Skeletal muscle satellite cell (primary cell): Measurements from ENCODE around the gene REPIN1.

Source experiments
- H3K27me3 ChIP-seq: 2 replicates; pipeline ENCODE4 v1.7.0; 2013; ENCODE audit warnings: low read length; ENCODE audit not compliant: control insufficient read depth, insufficient read depth
- H3K36me3 ChIP-seq: 2 replicates; pipeline ENCODE4 v1.7.0; 2013; ENCODE audit warnings: mild to moderate bottlenecking, control low read depth, low read length; ENCODE audit not compliant: insufficient read depth
- H3K4me1 ChIP-seq: 2 replicates; pipeline ENCODE4 v1.7.0; 2013; ENCODE audit warnings: low read length; ENCODE audit not compliant: control insufficient read depth, insufficient read depth
- H3K4me2 ChIP-seq: 2 replicates; pipeline ENCODE4 v1.7.0; 2013; ENCODE audit warnings: mild to moderate bottlenecking, low read length
- H3K4me3 ChIP-seq: 2 replicates; pipeline ENCODE4 v1.7.0; 2013; ENCODE audit warnings: low read length
- H3K9ac ChIP-seq: 2 replicates; pipeline ENCODE4 v1.7.0; 2013; ENCODE audit warnings: mild to moderate bottlenecking, low read depth, low read length, moderate library complexity
- H3K9me3 ChIP-seq: replicated peaks from 2 replicates; pipeline ENCODE4 v1.7.0; 2013; ENCODE audit warnings: mild to moderate bottlenecking, control low read depth, low read length

The REPIN1 gene

DNA sequence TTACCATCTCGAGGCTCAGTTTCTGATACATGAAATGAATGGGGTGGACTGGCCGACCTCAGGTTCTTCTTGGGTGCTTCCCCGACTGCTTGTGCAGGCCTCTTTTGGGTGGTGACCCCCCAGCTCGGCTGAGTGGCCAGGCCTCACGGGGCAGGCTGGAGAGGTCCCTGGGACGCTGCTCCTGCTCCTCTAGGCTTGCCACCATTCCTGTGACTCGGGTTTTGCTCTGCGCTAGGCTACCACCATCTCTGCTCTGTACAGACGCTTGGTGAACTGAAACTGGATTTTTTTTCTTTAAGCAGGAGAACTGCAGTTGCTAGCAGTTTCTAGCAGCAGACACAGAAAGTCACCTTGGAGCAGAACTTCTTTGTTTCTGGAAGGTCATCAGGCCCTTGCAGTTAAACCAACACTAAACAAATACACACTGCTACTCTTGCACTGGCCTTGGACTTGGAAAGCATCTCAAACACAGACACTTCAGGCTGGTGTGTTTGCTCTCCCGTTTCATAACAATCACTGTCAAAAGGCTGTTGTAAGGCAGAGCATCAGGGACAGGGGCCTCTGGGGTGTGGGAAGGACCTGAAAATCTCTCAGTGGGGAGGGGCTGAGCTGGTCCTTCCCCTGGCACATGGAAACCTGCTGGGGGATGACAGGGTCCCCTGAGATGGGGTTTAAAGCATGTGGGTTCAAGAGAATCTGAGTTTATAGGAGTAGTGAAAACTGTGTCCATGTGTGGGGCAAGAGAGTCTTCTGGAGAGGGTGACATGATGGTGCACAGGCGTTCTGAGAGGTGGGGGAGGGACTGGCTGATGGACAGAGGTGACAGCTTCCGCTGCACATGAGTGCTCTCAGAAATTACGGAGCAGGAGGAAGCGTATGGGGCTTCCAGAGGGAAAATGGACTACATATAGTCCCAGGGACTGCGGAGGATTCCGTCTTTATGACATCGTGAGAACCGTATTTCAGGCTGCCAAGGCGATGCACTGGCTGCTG is 46.8 kb downstream of the REPIN1 start:
- Histone ChIP-seq H3K36me3 (no peaks in the 10 kb centered on the region), H3K9me3 (no peaks in the 10 kb centered on the region), H3K27me3 (no peaks in the 10 kb centered on the region), H3K4me2 (no peak overlapping the region), H3K9ac (no peak overlapping the region), H3K4me1 (no peaks in the 10 kb centered on the region), H3K4me3 (no peak overlapping the region)

DNA sequence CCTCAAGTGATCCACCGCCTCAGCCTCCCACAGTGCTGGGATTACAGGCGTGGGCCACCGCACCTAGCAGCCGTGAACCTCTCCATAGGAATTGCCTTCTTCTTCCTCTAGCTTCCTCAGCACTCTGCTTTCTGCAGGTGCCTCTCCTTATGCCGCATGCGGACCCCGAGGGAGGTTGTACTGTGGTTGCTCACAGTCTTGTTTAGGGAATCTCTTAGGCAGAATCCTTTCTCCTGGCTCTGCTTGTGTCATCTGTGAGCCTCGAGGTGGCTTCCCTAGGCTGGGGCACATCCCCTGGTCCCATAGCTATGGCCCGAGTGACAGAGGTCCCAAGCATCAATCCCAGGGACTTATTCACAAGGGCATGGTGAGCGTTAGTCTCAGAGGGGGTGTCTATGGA is 48.6 kb downstream of the REPIN1 start:
- H3K4me3 ChIP-seq = no peak overlapping the region
- no peak overlapping the region for H3K9ac ChIP-seq
- no peaks in the 10 kb centered on the region for H3K9me3 ChIP-seq
- no peak overlapping the region for H3K4me2 ChIP-seq
- no peaks in the 10 kb centered on the region for H3K4me1 ChIP-seq
- H3K36me3 ChIP-seq = no peaks in the 10 kb centered on the region
- no peaks in the 10 kb centered on the region for H3K27me3 ChIP-seq

GRCh38 chr7:150417863-150418262 is 49.2 kb downstream of the REPIN1 start:
- H3K4me1 ChIP-seq = no peaks in the 10 kb centered on the region
- no peak overlapping the region for H3K4me3 ChIP-seq

GRCh38 chr7:150420242-150420641 is 51.6 kb downstream of the REPIN1 start:
- Histone ChIP-seq H3K4me3 (no peak overlapping the region), H3K9ac (no peak overlapping the region), H3K9me3 (no peaks in the 10 kb centered on the region), H3K4me2 (no peak overlapping the region), H3K4me1 (no peaks in the 10 kb centered on the region), H3K36me3 (no peaks in the 10 kb centered on the region), H3K27me3 (no peaks in the 10 kb centered on the region)

More at GRCh38 chr7:150417863-150418262, 49.2 kb downstream of the REPIN1 start:
- Histone ChIP-seq H3K9me3 (no peaks in the 10 kb centered on the region), H3K27me3 (no peaks in the 10 kb centered on the region), H3K36me3 (no peaks in the 10 kb centered on the region), H3K9ac (no peak overlapping the region), H3K4me2 (no peak overlapping the region)

DNA sequence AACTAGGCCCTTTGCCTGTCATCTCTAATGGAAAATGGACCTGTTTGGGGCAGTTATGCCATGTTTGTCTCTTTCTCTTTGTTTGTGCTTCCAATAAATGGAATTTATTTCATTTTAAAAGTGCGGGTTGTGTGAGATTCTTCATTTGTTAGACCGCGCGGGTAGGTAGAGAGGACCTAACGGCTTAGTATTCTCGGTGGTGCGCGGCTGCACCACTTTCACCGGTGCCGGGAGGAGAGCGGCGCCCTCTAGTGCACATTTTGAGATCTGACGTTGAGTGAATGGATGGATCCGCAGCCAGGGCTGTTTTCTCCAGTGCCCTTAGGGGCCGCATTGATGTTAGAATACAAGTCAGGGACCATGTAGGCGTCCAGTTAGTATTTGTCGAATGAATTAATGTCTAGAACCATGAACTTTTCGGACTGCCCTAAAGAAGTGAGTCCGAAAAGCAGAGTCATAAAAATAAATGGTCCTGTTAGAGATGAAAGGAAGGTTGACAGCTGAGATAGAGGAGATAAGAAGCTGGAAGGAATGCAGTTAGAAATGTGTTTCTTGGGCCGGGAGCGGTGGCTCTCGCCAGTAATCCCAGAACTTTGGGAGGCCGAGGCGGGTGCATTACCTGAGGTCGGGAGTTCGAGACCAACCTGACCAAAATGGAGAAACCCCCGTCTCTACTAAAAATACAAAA is 52.5 kb downstream of the REPIN1 start:
- H3K4me2 ChIP-seq = peak overlapping the region; percentile 51
- no peaks in the 10 kb centered on the region for H3K9me3 ChIP-seq
- H3K36me3 ChIP-seq = no peaks in the 10 kb centered on the region
- no peaks in the 10 kb centered on the region for H3K4me1 ChIP-seq
- no peak overlapping the region for H3K4me3 ChIP-seq
- no peak overlapping the region for H3K9ac ChIP-seq
- no peaks in the 10 kb centered on the region for H3K27me3 ChIP-seq

DNA sequence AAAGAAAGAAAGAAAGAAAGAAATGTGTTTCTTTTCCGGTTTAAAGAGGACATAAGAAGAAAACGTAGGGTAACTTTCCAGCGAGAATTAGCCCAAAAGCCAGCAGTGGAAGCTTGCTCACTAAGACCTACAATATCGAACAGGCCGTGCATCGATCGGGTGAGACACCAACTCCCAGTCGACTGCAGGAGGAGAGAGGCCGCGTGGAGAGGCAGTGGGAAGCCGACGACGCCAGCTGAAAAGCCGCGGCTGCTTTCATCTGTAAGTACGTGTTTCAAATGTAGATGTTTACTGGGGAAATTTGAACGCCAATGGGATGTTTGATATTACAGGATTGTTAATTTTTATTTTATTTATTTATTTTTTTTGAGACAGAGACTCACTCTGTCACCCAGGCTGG is 53.2 kb downstream of the REPIN1 start:
- Histone ChIP-seq H3K27me3 (no peaks in the 10 kb centered on the region), H3K4me1 (no peaks in the 10 kb centered on the region), H3K9me3 (no peaks in the 10 kb centered on the region), H3K36me3 (no peaks in the 10 kb centered on the region), H3K9ac (no peak overlapping the region), H3K4me2 (no peak overlapping the region), H3K4me3 (no peak overlapping the region)
